HT-29 (cell line): ENCODE data around the gene MFAP2. TPM values are rescaled to one million over a fixed set of nuclear protein-coding genes. Genes with fewer than 3 reads are reported as not detected.
"Not testable (repeated sequence)": the region's sequence is repeated elsewhere in the genome, so short reads cannot be mapped to it uniquely, and the experiment has no call there.

Experiments used
- DNase-seq: peaks from one replicate; pipeline ENCODE4 v3.0.0-alpha.2; 2015; ENCODE audit warnings: low spot score
- total RNA-seq: library from RNA; depleted of rRNA; stranded (reverse); fragments of >200 nt; shearing (Covaris generic); gene quantifications from 2 replicates; pipeline ENCODE4 v1.2.3, GENCODE V29; 2014

MFAP2 gene
- total RNA-seq, 1 experiment from 2014 or later: 0.33 TPM

DNA sequence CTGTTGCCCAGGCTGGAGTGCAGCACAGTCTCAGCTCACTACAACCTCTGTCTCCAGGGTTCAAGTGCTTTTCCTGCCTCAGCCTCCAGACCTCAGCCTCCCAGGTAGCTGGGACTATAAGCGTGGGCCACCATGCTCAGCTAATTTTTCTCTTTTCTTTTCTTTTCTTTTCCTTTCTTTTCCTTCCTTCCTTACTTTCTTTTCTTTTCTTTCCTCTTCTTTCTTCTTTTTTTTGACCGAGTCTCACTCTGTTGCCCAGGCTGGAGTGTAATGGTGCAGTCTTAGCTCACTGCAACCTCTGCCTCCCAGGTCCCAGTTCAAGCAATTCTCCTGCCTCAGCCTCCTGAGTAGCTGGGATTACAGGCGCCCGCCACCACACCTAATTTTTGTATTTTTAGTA, 16.3 kb downstream of the MFAP2 start:
- DNase-seq: not testable (repeated sequence)

DNA sequence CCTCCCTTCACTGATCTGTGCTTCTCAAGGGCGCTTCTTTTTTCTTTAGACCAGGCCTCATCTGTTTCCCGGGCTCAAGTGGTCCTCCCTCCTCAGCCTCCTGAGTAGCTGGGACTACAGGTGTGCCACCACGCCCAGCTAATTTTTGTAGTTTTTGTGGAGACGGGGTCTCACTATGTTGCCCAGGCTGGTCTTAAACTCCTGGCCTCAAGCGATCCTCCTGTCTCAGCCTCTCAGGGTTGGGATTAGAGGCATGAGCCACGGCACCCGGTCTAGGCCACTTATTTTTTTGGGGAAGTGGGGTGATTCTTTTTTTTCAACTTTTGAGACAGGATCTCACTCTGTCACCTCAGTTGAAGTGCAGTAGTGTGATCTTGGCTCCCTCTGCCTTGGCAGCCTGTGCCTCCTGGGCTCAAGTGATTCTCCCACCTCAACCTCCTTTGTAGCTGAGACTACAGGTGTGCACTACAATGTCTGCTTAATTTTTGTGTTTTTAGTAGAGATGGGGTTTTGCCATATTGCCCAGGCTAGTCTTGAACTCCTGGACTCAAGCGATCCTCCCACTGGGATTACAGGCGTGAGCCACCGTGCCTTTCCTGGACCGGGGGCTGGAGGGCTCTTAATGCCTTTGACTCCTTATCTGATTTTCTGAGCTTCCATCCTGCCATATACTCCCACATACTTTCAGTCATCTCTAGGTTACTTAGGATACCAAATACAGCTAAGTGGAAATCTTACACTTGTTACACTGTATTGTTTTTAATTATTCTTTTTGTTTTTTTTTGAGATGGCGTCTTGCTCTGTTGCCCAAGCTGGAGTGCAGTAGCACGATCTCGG, 18.9 kb downstream of the MFAP2 start:
- no peak for DNase-seq

DNA sequence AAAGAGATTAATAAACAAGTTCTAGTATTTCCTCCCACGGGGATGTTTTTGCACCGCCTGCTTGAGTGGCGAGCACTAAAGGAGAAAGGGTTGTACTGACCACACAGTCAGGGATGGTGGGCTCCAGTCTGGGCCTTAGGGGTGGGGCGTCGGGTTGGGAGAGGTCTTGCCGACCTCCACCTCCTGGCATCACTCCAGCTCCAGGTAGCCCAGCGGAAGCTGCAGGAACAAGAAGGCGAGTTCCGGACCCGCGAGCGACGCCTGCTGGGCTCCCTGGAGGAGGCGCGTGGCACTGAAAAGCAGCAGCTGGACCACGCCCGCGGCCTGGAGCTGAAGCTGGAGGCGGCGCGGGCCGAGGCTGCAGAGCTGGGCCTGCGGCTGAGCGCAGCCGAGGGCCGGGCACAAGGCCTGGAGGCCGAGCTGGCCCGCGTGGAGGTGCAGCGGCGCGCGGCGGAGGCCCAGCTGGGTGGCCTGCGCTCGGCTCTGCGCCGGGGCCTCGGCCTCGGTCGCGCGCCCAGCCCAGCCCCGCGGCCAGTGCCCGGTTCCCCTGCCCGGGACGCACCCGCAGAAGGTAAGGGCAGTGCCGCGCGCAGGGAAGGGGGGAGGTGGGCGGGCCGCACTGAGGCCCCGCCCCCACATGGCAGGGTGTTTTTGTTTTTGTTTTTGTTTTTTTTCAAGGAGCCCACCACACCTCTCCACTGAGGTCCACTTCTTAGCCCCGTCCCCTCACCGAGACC, 19.7 kb downstream of the MFAP2 start:
- DNase-seq: peak; percentile 88

DNA sequence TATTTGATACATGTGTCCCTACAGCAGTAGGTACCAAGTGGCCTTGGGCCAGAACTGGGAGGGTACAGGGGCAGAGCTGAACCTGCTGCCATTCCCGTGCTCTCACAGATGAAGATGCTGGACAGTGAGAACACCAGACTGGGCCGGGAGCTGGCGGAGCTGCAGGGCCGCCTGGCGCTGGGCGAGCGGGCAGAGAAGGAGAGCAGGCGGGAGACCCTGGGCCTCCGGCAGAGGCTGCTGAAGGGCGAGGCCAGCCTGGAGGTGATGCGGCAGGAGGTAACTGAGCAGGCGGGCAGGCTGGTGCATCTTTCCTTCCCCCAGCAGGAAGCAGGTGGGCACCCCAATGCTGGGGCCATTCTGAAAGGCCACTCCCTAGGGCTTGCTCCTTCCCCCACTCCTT, 21.9 kb downstream of the MFAP2 start:
- no peak for DNase-seq

DNA sequence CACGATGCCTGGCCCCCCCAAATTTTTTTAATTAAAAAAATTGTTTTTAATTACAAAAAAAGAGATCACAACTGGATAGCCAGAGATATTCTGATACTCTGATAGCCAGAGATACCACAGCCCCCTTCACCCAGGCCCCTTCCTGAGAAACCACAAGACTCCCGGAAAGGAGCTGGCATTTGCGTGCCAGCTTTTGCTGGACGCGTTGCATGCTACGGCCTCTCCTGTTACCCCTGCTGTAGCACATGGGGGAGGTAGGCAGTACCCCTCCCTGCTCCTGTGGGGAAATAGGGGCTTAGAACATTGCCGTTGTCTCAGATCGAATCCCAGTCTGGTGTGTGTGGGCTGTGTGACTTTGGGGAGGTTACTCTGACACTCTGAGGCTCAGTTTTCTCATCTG, 22.7 kb downstream of the MFAP2 start:
- no peak for DNase-seq

DNA sequence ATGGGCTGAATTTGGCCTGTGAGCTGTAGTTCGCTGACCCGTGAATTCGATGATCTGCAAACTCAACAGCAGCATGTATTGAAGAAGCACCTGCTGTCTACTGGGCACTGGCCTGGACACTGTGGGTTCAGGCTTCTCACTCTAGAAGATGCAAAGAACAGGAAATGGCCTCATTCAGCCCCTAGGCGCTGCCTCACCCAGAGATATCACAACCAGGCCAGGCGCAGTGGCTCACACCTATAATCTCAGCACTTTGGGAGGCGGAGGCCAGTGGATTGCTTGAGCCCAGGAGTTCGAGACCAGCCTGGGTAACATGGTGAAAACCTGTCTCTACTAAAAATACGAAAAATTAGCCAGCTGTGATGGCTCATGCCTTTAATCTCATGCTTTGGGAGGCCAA, 23.6 kb downstream of the MFAP2 start:
- no peak for DNase-seq

DNA sequence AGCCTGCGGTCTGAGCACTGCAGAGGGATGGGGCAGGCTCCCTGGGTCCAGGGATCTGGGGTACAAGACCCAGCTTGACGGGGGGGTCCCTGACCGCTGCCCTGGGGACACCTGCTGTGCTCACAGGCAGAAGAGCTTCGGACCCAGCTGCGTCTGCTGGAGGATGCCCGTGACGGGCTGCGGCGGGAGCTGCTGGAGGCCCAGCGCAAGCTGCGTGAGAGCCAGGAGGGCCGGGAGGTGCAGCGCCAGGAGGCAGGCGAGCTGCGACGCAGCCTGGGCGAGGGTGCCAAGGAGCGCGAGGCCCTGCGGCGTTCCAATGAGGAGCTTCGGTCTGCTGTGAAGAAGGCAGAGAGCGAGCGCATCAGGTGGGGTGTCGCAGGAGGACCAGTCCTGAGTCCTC, 25.2 kb downstream of the MFAP2 start:
- DNase-seq: no peak

DNA sequence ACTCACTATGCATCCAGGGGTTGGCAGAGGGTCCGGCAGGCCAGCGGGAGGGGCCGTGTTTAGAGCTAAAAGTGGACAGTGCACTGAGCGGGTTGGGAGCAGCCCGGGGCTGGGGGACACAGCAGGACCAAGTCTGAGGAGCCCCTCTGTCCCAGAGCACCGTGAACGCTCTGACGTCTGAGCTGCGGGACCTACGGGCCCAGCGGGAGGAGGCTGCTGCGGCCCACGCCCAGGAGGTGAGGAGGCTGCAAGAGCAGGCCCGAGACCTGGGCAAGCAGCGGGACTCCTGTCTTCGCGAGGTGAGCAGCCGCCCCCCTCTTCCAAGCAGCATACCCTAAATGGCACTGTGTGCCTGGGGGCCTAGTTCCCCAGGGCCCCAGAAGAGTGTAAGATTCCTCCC, 25.8 kb downstream of the MFAP2 start:
- DNase-seq: no peak

DNA sequence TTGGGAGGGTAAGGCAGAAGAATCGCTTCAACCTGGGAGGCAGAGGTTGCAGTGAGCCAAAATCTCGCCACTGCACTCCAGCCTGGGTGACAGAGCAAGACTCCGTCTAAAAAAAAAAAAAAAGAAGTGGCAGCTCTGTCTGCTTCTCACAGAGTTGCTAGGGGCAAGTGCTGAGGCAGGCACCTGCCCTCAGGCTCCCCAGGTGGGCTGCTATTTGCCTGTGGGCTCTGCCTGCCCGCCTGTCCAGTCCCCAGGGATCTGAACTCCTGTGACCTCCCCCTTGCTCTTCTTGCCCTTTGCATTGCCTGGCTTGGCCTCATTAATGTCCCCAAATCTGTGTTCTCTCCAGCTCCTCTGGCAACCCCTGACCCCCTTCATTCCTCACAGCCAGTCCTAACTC, 28.0 kb downstream of the MFAP2 start:
- DNase-seq: not testable (repeated sequence)

DNA sequence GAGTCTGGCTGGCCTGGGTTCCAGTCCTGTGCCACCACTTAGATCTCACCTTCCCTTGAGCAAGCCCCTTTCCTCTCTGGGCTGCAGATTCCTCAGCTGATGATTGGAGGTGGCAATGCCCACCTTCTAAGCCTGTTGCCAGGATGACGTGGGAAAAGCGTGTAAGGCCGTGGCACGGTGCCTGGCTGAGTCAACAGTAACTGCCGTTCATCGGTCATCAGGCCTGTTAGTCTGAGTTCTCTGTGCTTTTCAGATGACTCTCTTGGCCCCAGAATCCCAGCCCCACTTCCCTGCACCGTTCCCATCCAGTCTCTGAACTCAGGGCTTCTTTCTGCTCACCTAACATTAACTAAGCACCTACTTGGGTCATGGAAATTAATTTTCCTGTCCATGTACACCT, 31.4 kb downstream of the MFAP2 start:
- not testable (repeated sequence) for DNase-seq

DNA sequence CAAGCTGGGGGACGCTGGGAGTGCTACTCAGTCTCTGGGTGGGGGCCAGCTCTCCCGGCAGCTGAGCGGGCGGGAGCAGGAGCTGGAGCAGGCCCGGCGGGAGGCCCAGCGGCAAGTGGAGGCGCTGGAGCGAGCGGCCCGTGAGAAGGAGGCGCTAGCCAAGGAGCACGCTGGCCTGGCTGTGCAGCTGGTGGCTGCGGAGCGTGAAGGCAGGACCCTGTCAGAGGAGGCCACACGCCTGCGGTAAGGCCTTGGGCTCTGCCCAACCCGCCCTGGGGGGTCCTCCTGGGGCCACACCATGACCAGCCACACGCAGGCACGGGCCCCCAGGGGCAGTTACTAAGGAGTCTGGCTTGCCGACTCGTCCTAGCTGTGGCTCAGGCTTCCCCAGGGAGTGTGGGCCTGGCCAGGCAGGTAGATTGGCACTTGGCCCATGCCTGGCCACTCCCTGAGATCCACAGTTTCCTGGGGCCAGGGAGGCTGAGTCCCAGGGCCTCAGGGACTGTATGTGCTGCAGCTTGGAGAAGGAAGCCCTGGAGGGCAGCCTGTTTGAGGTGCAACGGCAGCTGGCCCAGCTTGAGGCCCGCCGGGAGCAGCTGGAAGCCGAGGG, 32.0 kb downstream of the MFAP2 start:
- not testable (repeated sequence) for DNase-seq

DNA sequence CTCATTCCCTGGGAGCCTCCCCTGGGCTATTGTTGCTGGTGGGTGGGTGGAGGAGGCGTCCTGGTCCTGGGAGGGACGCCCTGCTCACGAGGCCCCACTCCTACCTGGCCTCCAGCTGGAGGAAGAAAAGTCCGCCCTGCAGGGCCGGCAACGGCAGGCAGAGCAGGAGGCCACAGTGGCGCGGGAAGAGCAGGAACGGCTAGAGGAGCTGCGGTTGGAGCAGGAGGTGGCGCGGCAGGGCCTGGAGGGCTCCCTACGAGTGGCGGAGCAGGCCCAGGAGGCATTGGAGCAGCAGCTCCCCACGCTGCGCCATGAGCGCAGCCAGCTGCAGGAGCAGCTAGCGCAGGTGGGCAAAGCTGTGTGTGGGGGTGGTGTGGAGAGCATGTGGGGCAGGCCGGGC, 33.8 kb downstream of the MFAP2 start:
- no peak for DNase-seq

DNA sequence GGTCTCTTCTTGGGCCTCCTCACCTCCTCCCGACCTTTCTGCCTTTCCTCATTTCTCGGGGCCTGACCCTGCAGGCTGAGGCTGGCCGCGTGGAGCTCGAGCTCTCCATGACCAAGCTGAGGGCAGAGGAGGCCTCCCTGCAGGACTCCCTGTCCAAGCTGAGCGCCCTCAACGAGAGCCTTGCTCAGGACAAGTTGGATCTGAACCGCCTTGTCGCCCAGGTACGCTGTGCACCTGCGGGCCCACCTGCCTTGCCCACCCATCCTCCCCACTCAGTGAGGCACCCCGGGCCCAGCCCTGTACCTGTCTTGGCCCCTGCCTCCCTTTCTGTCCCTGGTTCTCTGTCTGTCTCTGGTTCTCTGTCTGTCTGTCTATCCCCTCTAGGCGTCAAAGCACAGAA, 34.2 kb downstream of the MFAP2 start:
- not testable (repeated sequence) for DNase-seq

DNA sequence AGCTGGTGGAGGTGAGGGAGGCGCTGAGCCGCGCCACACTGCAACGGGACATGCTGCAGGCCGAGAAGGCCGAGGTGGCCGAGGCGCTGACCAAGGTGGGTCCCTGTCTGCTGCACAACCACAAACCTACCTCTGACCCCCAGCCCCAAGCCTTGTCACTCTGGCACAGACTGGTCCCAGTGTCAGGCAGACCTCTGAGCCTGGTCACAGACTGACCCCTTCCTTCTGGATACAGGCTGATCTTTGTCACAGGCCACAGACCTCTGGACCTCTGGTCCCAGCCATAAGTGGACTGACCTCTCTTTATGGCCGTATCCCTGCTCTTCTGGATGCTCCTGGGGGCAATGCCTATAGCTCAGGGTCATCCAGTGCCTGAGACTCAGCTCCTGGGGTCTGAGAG, 34.9 kb downstream of the MFAP2 start:
- not testable (repeated sequence) for DNase-seq

DNA sequence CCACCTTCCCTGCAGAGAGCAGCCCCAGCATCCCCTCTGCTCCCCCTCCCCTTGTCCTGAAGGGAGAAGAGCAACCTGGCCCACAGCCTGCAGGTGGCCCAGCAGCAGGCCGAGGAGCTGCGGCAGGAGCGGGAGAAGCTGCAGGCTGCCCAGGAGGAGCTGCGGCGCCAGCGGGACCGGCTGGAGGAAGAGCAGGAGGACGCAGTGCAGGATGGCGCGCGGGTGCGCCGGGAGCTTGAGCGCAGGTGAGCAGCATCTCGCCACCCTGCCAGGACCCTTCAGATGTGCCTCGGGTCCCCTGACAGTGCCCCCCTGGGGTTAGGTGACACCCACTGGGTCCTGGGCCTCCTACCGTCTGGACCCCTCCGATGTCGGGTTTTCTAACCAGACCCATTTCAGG, 36.4 kb downstream of the MFAP2 start:
- no peak for DNase-seq

DNA sequence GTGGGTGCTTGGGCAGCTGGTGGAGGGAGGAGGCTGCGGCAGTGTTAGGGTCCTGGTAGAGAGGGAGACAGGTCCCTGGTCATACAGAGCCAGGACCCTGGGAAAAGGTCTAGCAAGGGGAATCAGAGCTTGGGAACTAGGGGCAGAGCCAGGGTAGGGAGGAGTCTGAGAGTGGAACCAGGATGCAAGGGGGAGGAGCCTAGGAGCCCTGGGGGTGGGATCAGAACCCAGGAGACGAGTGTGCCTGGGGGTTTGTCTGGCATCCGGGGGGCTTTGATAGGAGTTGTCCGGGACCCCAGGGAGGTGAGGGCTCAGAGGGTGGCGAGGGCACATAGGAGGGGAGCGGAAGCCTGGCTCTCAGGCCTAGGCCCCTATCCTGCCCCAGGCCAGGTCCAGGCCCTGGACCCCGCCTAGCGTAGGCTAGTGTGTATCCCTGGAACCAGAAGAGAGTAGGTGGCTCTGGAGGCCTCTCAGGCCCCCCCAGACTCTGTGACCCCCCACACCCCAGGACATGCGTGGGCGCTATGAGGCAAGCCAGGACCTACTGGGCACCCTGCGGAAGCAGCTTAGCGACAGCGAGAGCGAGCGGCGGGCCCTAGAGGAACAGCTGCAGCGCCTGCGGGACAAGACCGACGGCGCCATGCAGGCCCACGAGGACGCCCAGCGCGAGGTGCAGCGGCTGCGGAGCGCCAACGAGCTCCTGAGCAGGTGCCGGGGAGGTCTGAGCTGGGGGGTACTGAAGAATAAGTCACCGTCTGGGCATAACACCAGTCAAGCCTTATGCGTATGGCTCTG, 40.8 kb downstream of the MFAP2 start:
- DNase-seq: not testable (repeated sequence)

DNA sequence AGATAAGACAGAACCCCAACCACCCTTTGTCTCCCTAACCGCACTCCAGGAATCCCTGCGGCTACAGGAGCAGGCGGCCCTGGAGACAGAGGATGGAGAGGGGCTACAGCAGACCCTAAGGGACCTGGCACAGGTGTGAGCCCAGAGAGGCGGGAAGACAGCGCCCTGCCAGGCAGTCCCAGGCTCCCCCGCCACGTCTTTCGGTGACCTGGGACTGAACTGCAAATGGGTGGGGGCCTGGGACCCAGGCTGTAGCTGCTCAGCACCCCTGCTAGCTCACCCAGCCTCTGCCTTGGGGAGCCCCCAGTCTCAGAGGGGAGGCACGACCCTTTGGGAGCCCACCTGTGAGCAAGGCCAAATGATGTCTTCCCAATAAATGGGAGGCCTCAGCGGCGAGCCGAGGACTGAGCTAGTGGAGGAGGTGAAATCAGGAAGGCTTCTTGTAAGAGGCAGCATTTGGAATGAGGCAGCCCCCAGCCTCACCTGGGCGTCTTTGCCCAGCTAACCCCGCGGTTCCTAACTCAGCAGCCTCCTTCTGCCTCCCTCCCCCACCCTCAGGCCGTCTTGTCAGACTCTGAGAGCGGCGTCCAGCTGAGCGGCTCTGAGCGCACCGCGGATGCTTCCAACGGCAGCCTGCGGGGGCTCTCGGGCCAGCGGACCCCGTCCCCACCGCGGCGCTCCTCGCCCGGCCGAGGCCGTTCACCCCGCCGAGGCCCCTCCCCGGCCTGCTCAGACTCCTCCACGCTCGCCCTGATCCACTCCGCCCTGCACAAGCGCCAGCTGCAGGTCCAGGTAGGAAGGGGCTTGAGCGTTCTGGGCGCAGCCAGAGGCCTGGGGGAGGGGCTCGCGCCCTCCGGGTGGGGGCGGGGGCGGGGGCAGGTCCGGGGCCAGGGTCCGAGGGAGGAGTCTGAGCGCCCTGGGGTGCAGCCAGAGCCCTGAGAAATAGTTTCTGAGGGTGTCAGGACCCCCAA, 41.8 kb downstream of the MFAP2 start:
- no peak for DNase-seq

DNA sequence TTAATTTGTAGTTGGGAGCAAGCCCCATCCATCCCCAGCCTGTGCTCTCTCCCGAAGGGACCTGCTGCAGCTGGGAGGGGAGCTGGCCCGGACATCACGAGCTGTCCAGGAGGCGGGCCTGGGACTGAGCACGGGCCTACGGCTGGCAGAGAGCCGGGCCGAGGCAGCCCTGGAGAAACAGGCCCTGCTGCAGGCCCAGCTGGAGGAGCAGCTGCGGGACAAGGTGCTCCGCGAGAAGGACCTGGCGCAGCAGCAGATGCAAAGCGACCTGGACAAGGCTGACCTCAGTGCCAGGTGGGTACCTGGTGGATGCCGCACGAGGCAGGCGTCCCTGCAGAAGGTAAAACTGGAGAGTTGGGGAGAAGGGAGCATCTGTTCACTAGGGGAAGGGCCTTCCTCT, 43.8 kb downstream of the MFAP2 start:
- not testable (repeated sequence) for DNase-seq

DNA sequence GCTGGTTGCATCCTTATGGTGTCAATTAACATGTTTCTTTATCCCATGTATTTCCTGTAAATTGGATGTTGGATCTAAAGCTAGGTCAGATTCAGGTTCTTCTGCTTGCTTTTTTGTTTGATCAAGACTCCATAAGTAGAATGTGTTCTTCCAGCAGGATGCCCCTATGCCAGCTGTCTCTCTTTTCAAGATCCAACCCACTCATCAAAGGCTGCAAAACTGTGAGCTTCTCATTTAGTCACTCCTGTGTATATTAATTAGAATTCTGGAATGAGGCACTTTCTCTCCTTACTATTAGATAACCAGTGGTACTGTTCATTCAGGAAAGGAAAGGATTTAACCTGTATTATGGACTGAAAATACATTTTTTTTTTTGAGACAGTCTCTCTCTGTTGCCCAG, 46.5 kb downstream of the MFAP2 start:
- DNase-seq: not testable (repeated sequence)

DNA sequence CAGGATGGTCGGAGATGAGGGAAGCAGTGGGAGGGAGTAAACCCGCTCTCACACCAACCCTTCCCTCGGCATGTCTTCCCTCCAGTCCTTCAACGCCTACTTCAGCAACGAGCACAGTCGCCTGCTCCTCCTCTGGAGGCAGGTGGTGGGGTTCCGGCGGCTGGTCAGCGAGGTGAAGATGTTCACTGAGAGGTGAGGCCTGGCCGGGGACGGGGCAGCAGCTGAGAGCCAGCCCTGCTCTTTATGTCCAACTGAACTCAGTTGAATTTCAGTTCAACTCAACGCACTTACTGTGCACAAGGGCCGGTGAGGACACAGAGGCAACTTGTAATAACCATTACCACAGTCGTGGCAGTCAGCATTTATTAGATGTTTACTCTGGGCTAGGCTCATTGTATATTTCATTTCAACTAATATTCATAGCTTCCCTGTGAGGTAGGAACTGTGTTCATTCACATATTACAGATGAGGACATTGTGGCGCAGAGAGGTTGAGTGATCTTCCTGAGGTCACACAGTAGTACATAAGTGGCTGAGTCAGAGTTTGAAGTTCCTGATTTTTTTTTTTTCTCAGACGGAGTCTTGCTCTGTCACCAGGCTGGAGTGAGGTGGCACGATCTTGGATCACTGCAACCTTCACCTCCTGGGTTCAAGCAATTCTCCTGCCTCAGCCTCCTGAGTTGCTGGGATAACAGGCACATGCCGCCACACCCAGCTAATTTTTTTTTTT, 49.0 kb downstream of the MFAP2 start:
- DNase-seq: not testable (repeated sequence)
